Lung (tissue), 12 donors: ENCODE measurements around the gene GOLGA3. TPM values are rescaled to one million over a fixed set of nuclear protein-coding genes. Genes with fewer than 3 reads are reported as not detected.

Source experiments
- ATAC-seq: fragments of 200-7000 bp; cut with Tn5 transposase; one replicate; pipeline ENCODE4 v1.9.1; 2020; ENCODE audit warnings: moderate number of reproducible peaks; ENCODE audit not compliant: insufficient read depth, low FRiP score
- DNase-seq, 3 donors: peaks; one replicate each; pipeline ENCODE4 v3.0.0-alpha.2; 2013 to 2017
- H3K27ac ChIP-seq, 2 donors: one replicate each; pipeline ENCODE4 v1.5.1; 2013; ENCODE audit warnings: mild to moderate bottlenecking in 2 of 2, moderate library complexity in 2 of 2, control low read depth in 1 of 2, inconsistent platforms in 1 of 2, low read depth in 1 of 2, low read length in 1 of 2
- H3K27me3 ChIP-seq, 3 donors: one replicate each; pipeline ENCODE4 v1.5.1; 2013; ENCODE audit warnings: low read length in 2 of 3; ENCODE audit not compliant: control insufficient read depth in 3 of 3, insufficient read depth in 3 of 3
- H3K36me3 ChIP-seq, 4 donors: one replicate each; pipeline ENCODE4 v1.5.1; 2013; ENCODE audit warnings: low read length in 4 of 4, mild to moderate bottlenecking in 1 of 4, moderate library complexity in 1 of 4; ENCODE audit not compliant: control insufficient read depth in 4 of 4, insufficient read depth in 4 of 4
- H3K4me1 ChIP-seq, 5 donors: one replicate each; pipeline ENCODE4 v1.5.1; 2013; ENCODE audit warnings: low read length in 5 of 5, mild to moderate bottlenecking in 2 of 5, moderate library complexity in 1 of 5; ENCODE audit not compliant: control insufficient read depth in 5 of 5, insufficient read depth in 5 of 5
- H3K4me3 ChIP-seq: one replicate; pipeline ENCODE4 v1.5.1; 2013; ENCODE audit warnings: mild to moderate bottlenecking, control low read depth, moderate library complexity
- H3K9ac ChIP-seq, 2 donors: one replicate each; pipeline ENCODE4 v1.5.1; 2013; ENCODE audit warnings: low read length in 2 of 2, control low read depth in 1 of 2; ENCODE audit not compliant: insufficient read depth in 1 of 2
- H3K9me3 ChIP-seq, 4 donors: one replicate each; pipeline ENCODE4 v1.5.1; 2013; ENCODE audit warnings: low read length in 3 of 4, mild to moderate bottlenecking in 1 of 4, moderate library complexity in 1 of 4; ENCODE audit not compliant: control insufficient read depth in 4 of 4, insufficient read depth in 3 of 4
- CTCF ChIP-seq: IDR thresholded peaks from 2 replicates; pipeline ENCODE4 v1.5.1; 2012; ENCODE audit warnings: mild to moderate bottlenecking; ENCODE audit errors: control extremely low read depth, extremely low read depth
- WGBS, 2 donors: extraction: QIAGEN DNeasy Blood & Tissue Kit; methylation state at CpG; one replicate each; pipeline ENCODE4 v1.1.7; 2013; 5-methylcytosine and 5-hydroxymethylcytosine counted together
- polyA plus RNA-seq, 2 donors: library from polyadenylated mRNA; stranded (reverse); fragments of 200-250 nt; gene quantifications; one replicate each; pipeline ENCODE4 v1.2.1, GENCODE V29; 2013
- total RNA-seq, 2 donors: library from RNA; depleted of rRNA in 1 of 2; stranded (reverse); fragments of >200 nt in 1 of 2; gene quantifications; one replicate each; pipeline ENCODE4 v1.2.1, GENCODE V29; 2014 to 2021
- donor health status: control.
- donor health status: control.
- donor health status: Bipolar disorder and iron deficiency.
- donor health status: healthy.
- donor health status: DM: yes; HTN: yes; CAD: no.

Gene GOLGA3
- total and polyA plus RNA-seq, 4 donors = 17.5 to 81.1 (median 35.7) TPM

- ATAC-seq = no peak
- Histone ChIP-seq H3K4me1 (peaks cover 0 to 14% (median 7%) of the 10 kb centered on the region in 5 donors), H3K36me3 (peaks cover 0 to 29% (median 0%) of the 10 kb centered on the region in 4 donors), H3K4me3 (no peak overlapping the region), H3K9me3 (no peaks in the 10 kb centered on the region), H3K9ac (no peak overlapping the region), H3K27ac (no peak overlapping the region), H3K27me3 (no peaks in the 10 kb centered on the region)
- 91 to 95% methylated on average over 30 to 42 of the region's 42 CpGs for WGBS, 2 donors
- DNase-seq = no peak
- TF ChIP-seq CTCF = no peak
Observed at GRCh38 chr12:132835076-132836025, 6.7 kb upstream of the GOLGA3 start.

GRCh38 chr12:132834181-132834711, 5.6 kb upstream of the GOLGA3 start:
- no peaks in the 10 kb centered on the region for H3K9me3 ChIP-seq
- WGBS, 2 donors = 67 to 72% methylated on average over 5 of the region's 5 CpGs
- no peak overlapping the region for H3K27ac ChIP-seq
- ATAC-seq (no peak), DNase-seq (no peak)
- H3K9ac ChIP-seq = no peak overlapping the region
- H3K27me3 ChIP-seq = no peaks in the 10 kb centered on the region
- H3K4me1 ChIP-seq = peaks cover 0 to 14% (median 7%) of the 10 kb centered on the region in 5 donors
- peaks cover 0 to 20% (median 0%) of the 10 kb centered on the region in 4 donors for H3K36me3 ChIP-seq
- TF ChIP-seq CTCF = no peak
- no peak overlapping the region for H3K4me3 ChIP-seq

GRCh38 chr12:132833341-132833740, 4.7 kb upstream of the GOLGA3 start:
- TF ChIP-seq CTCF = no peak
- no peaks in the 10 kb centered on the region for H3K27me3 ChIP-seq
- DNase-seq = no peak
- peaks cover 0 to 12% (median 7%) of the 10 kb centered on the region in 5 donors for H3K4me1 ChIP-seq
- H3K36me3 ChIP-seq = peaks cover 0 to 11% (median 0%) of the 10 kb centered on the region in 4 donors
- no peak for ATAC-seq
- no peaks in the 10 kb centered on the region for H3K9me3 ChIP-seq
- H3K4me3 ChIP-seq = no peak overlapping the region
- no peak overlapping the region for H3K9ac ChIP-seq
- WGBS, 2 donors = 95 to 96% methylated on average over 8 of the region's 8 CpGs
- H3K27ac ChIP-seq = no peak overlapping the region
